ENCODE measurements around the gene PPIE.

Gene PPIE

DNA sequence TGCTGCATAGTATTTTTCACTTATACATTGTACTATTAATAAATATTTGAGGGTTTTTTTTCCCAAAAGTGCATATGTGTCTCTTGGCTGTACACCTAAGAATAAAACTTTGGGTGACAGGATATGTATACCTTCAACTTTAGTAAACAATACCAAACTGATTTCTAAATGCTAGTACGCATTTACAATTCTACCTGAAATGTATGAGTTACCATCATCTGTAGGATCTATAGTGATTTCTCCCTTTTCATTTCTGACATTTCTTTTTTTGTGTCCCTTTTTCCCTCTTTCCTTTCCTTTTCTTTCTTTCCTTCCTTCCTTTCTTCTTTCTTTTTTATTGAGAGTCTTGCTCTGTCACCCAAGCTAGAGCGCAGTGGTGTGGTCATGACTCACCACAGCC lies 66.7 kb downstream of the PPIE start:
- no peak for DNase-seq (ENCODE audit: low read depth in 2 of 2)

DNA sequence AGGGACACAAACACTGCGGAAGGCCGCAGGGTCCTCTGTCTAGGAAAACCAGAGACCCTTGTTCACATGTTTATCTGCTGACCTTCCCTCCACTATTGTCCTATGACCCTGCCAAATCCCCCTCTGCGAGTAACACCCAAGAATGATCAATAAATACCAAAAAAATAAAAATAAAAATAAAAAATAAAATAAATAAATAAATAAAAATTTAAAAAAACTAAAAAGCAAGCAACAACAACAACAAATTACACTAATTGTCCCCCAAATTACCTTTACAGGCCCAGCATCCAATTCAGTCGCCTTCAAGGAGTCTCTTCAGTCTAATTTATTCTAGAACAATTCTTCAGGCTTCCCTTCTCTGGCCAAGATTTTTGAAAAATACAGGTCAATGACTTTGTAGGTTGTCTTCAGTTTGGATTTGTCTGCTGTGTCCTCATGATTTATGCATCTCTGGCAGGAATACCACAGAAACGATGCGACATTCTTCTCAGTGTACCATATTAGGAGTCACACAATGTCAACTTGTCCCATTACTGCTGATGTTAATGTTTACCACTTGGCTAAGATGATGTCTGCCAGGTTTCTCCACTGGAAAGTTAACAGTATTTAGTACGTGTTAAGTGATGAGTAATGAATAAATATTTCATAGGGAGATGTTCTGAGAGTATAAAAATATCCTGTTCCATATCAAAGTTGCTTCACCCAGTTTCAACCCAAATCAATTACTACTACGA lies 70.3 kb downstream of the PPIE start:
- no peak for DNase-seq (ENCODE audit: low read depth in 2 of 2)

DNA sequence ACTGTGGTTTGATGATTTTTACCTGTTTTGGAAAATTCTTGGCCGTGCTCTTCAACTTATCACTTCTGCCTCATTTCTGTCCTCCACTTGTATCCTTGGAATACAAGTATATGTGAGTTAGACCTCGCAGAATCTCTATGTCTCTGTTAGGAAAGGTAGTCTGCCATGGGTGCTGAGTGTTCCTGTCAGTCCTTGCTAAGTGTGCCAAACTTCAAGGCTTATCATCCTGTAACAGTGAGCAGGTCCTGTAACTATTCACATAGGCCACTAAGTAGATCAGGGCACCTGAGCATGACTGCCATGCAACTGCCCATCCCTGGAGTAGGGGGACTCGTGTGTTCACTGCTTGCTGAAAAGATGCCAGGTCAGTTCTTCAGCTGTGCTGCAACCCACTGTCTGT lies 74.2 kb downstream of the PPIE start:
- DNase-seq (ENCODE audit: low read depth in 2 of 2), result no peak
